Renal pelvis (tissue), 4 donors: ENCODE results near the gene EGFL7. TPM values are rescaled to one million over a fixed set of nuclear protein-coding genes. Genes with fewer than 3 reads are reported as not detected.

Experiments
- DNase-seq: peaks from one replicate; pipeline ENCODE4 v3.0.0-alpha.2; 2013
- polyA plus RNA-seq, 3 donors: library from polyadenylated mRNA; unstranded; fragments of 120-200 nt; gene quantifications; one replicate each; pipeline ENCODE4 v1.2.1, GENCODE V29; 2013; ENCODE audit not compliant: insufficient read length in 3 of 3

The EGFL7 gene
- polyA plus RNA-seq, 3 donors: 60.9 to 86.3 (median 86.0) TPM

GRCh38 chr9:136656183-136656738 lies 6.5 kb upstream of the EGFL7 start:
- DNase-seq: no peak

DNA sequence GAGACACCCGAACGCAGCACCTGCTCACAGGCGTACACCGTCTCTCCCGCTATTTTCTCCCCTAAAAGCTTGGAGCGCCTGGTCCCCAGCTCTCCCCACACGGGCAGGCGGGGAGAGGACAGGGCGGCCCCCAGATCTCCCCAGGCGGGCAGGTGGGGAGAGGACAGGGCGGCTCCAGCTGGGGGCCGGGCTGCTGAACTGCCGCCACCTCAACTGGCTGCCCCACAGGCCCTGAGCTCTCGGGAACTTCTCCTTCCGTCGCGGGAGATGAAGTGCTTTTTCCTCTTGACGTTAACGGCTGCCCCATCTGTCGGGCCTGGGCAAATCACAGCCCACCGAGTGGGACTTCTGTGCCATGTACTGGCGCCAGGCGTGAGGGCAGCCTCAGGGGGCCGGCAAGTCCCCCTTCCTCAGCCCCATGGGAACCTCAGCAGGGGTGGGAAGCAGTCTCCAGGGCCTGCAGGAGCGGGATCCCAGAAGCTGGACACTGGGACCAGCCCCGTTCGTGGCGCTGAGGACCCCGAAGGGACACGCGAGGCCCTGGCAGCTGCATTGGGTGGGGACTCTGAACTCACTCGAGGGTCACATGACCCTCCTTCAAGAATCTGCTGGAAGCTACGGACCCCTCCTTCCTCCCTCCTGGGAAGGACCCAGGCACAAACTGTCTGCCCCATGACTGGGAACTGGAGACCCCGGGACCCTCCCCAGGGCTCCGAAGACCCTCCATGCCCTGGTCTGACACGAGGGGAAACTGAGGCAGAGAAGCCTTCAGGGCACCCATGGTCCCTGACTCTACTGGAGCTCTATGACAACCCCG lies 5.7 kb upstream of the EGFL7 start:
- DNase-seq: no peak

GRCh38 chr9:136657974-136658848 lies 4.5 kb upstream of the EGFL7 start:
- DNase-seq: no peak

GRCh38 chr9:136658849-136659535 lies 3.7 kb upstream of the EGFL7 start:
- DNase-seq: no peak

DNA sequence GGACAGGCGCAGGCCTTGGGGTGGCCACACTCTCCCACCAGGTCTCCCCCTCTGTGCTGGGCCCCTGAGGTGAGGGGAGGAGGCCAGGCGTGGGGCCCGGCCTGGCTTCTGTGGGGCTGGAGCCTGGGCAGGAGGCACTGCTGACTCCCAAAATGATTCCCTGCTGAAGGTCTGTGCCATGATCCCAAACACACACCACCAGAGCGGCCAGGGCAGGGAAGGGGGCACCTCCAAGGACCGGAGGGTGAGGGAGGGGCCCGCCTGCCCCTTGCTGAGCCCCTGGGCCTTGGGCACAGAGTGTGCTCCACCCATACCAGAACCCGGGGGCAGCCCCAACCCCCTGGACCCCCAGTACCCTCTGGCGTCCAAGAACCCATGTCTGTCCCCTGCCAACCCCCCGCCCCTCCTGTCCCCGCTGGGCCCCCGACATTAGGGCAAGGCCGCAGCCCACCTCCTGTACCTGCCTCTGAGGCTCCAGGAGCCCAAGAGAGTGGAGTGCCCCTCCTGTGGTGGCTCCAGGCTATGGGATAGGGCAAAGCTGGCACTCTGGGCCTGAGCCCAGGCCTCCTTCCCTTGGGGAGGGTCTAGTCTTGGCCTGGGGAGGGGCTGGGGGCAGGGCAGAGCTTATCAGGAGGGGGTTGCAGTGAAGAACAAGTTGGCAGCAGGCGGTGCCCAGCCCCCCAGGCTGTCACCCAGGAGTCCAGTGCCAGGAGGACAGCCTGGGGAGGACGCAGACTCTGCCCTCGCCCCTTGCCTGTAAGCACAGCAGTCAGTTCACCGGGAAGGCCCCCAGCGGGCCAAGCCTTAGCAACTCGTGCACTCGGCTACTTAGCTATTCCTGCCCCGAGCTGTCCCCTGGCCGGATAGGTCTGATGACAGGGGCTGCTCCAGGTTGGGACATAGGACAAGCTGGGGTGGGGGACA lies 2.6 kb upstream of the EGFL7 start:
- no peak for DNase-seq

DNA sequence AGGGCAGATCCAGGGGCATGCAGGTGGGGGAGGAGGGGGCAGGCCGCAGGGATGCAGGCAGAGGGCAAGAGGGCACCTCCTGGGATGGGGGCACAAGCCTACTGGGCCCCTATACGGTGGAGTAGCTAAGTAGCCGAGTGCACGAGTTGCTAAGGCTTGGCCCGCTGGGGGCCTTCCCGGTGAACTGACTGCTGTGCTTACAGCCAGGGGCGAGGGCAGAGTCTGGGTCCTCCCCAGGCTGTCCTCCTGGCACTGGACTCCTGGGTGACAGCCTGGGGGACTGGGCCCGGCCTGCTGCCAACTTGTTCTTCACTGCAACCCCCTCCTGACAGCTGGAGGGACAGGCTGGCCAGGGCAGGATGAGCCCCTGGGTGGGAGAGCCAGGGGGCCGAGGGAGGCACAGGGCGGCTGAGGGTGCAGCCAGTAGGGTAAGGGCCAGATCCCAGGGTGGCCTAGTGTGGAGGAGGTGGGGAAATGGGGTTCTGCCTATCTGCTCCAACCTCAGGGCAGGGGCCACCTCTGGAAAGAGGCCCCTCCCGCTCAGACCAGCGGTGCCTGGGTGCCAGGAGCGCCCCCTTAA lies 1.7 kb upstream of the EGFL7 start:
- no peak for DNase-seq

- no peak for DNase-seq
These were observed 933 bp upstream of the EGFL7 start for GRCh38 chr9:136661641-136662325.

- no peak for DNase-seq
These were observed 425 bp upstream of the EGFL7 start for GRCh38 chr9:136662326-136662655.

DNA sequence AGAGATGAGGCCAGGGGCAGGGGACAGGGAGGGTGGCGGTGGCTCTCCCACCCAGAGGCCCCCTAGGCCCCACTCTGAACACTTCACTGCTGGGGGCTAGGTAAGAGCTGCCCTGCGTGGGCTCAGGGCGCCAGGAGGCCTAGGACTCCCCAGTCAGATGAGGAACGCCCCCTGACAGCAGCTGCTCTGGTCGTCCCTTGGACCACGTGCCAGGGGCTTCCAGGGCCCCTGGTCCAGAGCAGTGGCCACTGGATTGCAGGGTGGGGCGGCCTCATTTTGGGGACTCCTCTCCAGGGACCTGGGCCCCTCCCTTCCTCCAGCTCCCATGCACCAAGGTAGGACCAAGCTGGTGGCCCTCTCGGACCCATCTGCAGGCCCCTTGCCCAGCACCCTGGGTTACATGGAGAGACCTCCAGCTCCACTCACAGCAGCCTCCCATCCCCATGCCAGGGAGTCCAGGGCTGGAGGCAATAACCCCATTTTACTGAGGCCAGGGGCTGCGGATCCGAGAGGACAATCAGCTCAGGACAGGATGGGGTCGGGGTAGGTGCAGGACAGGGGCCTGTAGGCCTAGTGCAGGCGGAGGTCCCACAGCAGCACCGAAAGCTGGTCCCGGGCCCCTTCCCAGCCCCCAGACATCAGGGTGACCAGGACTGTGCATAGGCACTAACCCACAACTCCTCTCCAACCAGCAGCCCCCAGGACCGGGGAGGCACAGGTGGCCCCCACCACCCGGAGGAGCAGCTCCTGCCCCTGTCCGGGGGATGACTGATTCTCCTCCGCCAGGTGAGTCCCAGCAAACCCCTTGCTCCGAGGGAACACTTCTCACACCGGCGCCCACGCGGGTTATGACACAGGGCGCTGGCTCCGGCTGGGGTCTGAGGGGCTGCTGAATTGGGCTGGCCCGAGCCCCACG lies 1.5 kb downstream of the EGFL7 start:
- no peak for DNase-seq

DNA sequence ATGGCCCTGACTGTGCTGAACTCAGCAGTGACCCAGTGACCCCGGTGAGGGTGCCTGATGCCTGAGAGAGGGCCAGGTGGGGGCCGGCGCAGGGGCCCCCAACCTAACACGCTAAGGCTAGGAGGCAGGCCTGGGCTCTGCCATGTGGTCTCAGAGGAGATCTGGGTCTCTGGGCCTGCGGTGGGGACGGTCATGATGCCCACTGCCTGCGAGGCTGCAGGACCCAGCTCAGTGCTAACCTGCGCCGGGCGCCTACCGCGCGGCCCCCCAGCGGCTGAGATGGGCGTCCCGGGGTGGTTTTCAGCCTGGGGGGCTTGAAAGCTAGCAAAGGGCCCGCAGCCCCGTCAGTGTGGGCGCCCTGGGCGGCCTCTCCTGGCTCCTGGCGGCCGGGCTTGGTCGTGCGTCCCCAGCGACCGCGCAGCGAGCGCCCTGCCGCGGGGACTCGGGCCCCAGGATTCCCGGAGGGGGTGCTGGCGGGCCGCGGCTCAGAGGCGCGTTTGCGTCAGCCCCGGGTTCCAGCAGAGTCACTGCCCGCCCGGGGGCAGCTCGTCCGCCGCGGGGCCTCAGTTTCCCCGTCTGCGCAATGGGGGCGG lies 2.5 kb downstream of the EGFL7 start:
- no peak for DNase-seq

GRCh38 chr9:136665704-136666371 lies 3.1 kb downstream of the EGFL7 start:
- no peak for DNase-seq

- no peak for DNase-seq
These were observed 3.9 kb downstream of the EGFL7 start for GRCh38 chr9:136666372-136667213.

DNA sequence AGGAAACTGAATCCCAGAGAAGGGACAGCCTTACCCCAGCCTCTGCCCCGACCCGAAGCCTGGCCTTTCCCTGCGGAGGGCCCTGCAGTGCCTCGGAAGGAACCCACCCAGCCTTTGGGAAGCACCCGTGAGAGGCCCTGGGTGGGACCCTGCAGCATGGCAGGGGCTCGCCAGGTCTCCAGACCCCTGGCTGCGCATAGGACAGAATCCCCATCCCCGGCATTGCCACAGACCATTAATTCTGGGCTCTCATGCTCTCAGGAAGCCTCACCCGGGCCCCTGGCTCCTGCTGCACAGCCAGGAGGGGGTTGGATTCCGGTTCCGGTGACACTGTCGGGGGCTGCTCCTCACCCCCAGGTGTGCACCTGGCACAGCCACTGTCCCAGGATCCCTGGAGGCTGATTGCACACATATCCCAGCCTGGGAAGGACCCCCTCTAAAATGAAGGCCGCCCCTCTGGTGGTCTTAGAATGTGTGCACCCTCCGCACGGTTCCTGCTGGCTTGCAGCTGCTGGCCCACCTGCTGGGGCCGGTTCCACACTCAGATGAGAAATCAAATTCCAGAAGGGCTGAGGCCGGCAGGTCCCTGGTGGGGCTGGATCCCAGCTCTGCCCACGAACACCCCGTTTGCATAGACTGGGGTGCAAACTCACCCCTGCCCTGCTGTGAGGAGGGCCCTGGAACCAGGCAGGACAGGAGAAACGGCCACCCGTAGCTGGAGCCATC lies 4.7 kb downstream of the EGFL7 start:
- DNase-seq: no peak

- DNase-seq: no peak
These were observed 5.4 kb downstream of the EGFL7 start for GRCh38 chr9:136667940-136668760.
